Measurements from ENCODE around the gene BDH1.

The BDH1 gene

DNA sequence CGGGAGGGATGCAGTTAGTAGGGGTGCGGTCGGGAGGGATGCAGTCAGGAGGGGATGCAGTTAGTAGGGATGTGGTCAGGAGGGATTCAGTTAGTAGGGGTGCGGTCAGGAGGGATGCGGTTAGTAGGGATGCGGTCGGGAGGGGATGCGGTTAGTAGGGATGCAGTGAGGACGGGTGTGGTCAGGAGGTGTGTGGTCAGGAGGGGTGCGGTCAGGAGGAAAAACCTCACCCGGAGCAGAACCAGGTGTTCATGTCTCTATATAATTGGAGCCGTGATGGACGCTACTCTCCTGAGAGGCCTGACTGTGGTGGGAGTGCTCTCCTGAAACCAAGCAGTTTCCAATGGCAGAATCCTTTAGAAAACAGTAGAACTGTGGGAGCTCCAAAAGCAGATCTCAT, 95.8 kb downstream of the BDH1 start:
- no peak for DNase-seq (ENCODE audit: low read depth)

Measured in stimulated activated CD8-positive, alpha-beta memory T cell treated with anti-CD3 and anti-CD28 coated beads, Interleukin-4, amount 100 ng/mL, for 24 hours (primary cell).